IMR-90 (cell line): Measurements from ENCODE around the gene ZEB2.

Source experiments
- BHLHE40 ChIP-seq: fragments of 150-350 bp; IDR thresholded peaks from 2 replicates; pipeline ENCODE4 v1.6.1; 2016; ENCODE audit warnings: mild to moderate bottlenecking, low read depth, low read length
- CEBPB ChIP-seq: IDR thresholded peaks from 2 replicates; pipeline ENCODE4 v1.6.1; 2012; ENCODE audit warnings: low read depth, low read length, improper control_type of control experiment
- CTCF ChIP-seq: conservative IDR thresholded peaks from 2 replicates; pipeline ENCODE4 v1.5.1; 2012; ENCODE audit warnings: mild to moderate bottlenecking, low read depth, low read length, improper control_type of control experiment
- MAZ ChIP-seq: IDR thresholded peaks from 2 replicates; pipeline ENCODE4 v1.6.1; 2012; ENCODE audit warnings: low read depth, mild to moderate bottlenecking, low read length, improper control_type of control experiment, moderate library complexity, borderline replicate concordance
- POLR2A ChIP-seq: IDR thresholded peaks from 2 replicates; pipeline ENCODE4 v1.6.1; 2012; ENCODE audit warnings: mild to moderate bottlenecking, low read depth, low read length
- RCOR1 ChIP-seq: IDR thresholded peaks from 2 replicates; pipeline ENCODE4 v1.6.1; 2012; ENCODE audit warnings: mild to moderate bottlenecking, low read length, improper control_type of control experiment; ENCODE audit not compliant: insufficient replicate concordance
- SMC3 ChIP-seq: fragments of 150-350 bp; IDR thresholded peaks from 2 replicates; pipeline ENCODE4 v1.6.1; 2016; ENCODE audit warnings: low read depth, mild to moderate bottlenecking, antibody characterized with exemption, low read length, moderate library complexity
- TF ChIP-seq, protein P1 (sequence below): fragments of 150-350 bp; IDR thresholded peaks from 2 replicates; pipeline ENCODE4 v1.6.1; 2016; ENCODE audit warnings: low read depth, mild to moderate bottlenecking, low read length, moderate library complexity, borderline replicate concordance
- TF ChIP-seq, protein P2 (sequence below): fragments of 150-350 bp; IDR thresholded peaks from 2 replicates; pipeline ENCODE4 v1.6.1; 2017; ENCODE audit warnings: mild to moderate bottlenecking, antibody characterized with exemption, low read length, low read depth

GRCh38 chr2:144481109-144481508 is 38.8 kb downstream of the ZEB2 start:
- TF ChIP-seq CTCF = no peak
- no peak for TF ChIP-seq POLR2A
- no peak for TF ChIP-seq CEBPB
- TF ChIP-seq MAZ = no peak
- TF ChIP-seq, protein P1, sequence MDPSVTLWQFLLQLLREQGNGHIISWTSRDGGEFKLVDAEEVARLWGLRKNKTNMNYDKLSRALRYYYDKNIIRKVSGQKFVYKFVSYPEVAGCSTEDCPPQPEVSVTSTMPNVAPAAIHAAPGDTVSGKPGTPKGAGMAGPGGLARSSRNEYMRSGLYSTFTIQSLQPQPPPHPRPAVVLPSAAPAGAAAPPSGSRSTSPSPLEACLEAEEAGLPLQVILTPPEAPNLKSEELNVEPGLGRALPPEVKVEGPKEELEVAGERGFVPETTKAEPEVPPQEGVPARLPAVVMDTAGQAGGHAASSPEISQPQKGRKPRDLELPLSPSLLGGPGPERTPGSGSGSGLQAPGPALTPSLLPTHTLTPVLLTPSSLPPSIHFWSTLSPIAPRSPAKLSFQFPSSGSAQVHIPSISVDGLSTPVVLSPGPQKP = no peak
- no peak for TF ChIP-seq SMC3
- no peak for TF ChIP-seq RCOR1
- TF ChIP-seq BHLHE40 = no peak
- TF ChIP-seq, protein P2, sequence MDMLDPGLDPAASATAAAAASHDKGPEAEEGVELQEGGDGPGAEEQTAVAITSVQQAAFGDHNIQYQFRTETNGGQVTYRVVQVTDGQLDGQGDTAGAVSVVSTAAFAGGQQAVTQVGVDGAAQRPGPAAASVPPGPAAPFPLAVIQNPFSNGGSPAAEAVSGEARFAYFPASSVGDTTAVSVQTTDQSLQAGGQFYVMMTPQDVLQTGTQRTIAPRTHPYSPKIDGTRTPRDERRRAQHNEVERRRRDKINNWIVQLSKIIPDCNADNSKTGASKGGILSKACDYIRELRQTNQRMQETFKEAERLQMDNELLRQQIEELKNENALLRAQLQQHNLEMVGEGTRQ = no peak
